Fibroblast of villous mesenchyme (primary cell): ENCODE measurements around the gene ZNF813. TPM values are rescaled to one million over a fixed set of nuclear protein-coding genes. Genes with fewer than 3 reads are reported as not detected.
"Not testable (repeated sequence)": the region's sequence is repeated elsewhere in the genome, so short reads cannot be mapped to it uniquely, and the experiment has no call there.

Experiments used
- DNase-seq: peaks from one replicate; pipeline ENCODE4 v3.0.0-alpha.2; 2010; ENCODE audit warnings: low read depth
- H3K4me3 ChIP-seq: 2 replicates; pipeline ENCODE4 v1.5.1; 2011; ENCODE audit warnings: low read depth, mild to moderate bottlenecking, low read length
- CTCF ChIP-seq: IDR thresholded peaks from 2 replicates; pipeline ENCODE4 v1.5.1; 2012; ENCODE audit warnings: low read depth, mild to moderate bottlenecking, low read length; ENCODE audit not compliant: insufficient read depth
- total RNA-seq: library from RNA; depleted of rRNA; stranded (reverse); fragments of >200 nt; gene quantifications from 2 replicates; pipeline ENCODE4 v1.2.3, GENCODE V29; 2012

Gene ZNF813
- total RNA-seq = 1.9 and 3.0 TPM in 2 replicates

GRCh38 chr19:53467485-53468262 is at the start of gene ZNF813:
ZNF813 (plus strand) TSS chr19:53467733; CDS start chr19:53483823, 16,090 bp downstream.
- DNase-seq = peak; percentile 84
- no peak for TF ChIP-seq CTCF
- H3K4me3 ChIP-seq = peak within 1 kb of the TSS; percentile 89

GRCh38 chr19:53420520-53421315 is 46.8 kb upstream of the ZNF813 start:
- H3K4me3 ChIP-seq = not testable (repeated sequence)
- DNase-seq = peak; percentile 6

GRCh38 chr19:53422551-53422950 is 45.0 kb upstream of the ZNF813 start:
- no peak for TF ChIP-seq CTCF
- H3K4me3 ChIP-seq = no peak overlapping the region
- DNase-seq = no peak

- not testable (repeated sequence) for H3K4me3 ChIP-seq, DNase-seq
Measured at GRCh38 chr19:53423074-53423473, 44.5 kb upstream of the ZNF813 start.

- H3K4me3 ChIP-seq = not testable (repeated sequence)
- DNase-seq = peak; percentile 62
Measured at GRCh38 chr19:53423680-53424079, 43.9 kb upstream of the ZNF813 start.

- peak; percentile 77 for DNase-seq
- no peak overlapping the region for H3K4me3 ChIP-seq
Measured at GRCh38 chr19:53424968-53425597, 42.5 kb upstream of the ZNF813 start.

GRCh38 chr19:53431399-53432087 is 36.0 kb upstream of the ZNF813 start, which contains the start of gene ZNF761:
ZNF761 (plus strand) TSS chr19:53431984; CDS start chr19:53447269, 15,285 bp downstream.
- peak; percentile 55 for TF ChIP-seq CTCF
- peak; percentile 93 for DNase-seq

More at GRCh38 chr19:53424968-53425597, 42.5 kb upstream of the ZNF813 start:
- peak; percentile 87 for TF ChIP-seq CTCF

More at GRCh38 chr19:53431399-53432087, 36.0 kb upstream of the ZNF813 start, which contains the start of gene ZNF761:
- peak within 1 kb of the TSS; percentile 91 for H3K4me3 ChIP-seq
